BLaER1 (cell line): ENCODE measurements around the gene SYT6.

Experiments used
- H3K27ac ChIP-seq: shearing (Covaris generic); formaldehyde crosslinking; 2 replicates; pipeline ENCODE4 v1.8.1; 2022
- H3K27me3 ChIP-seq: shearing (Covaris generic); formaldehyde crosslinking; 2 replicates; pipeline ENCODE4 v1.8.1; 2022
- H3K36me3 ChIP-seq: shearing (Covaris generic); formaldehyde crosslinking; 2 replicates; pipeline ENCODE4 v1.8.1; 2022
- H3K4me1 ChIP-seq: shearing (Covaris generic); formaldehyde crosslinking; 2 replicates; pipeline ENCODE4 v1.8.1; 2022
- H3K4me2 ChIP-seq: shearing (Covaris generic); formaldehyde crosslinking; 2 replicates; pipeline ENCODE4 v1.8.1; 2022
- H3K4me3 ChIP-seq: shearing (Covaris generic); formaldehyde crosslinking; 2 replicates; pipeline ENCODE4 v1.8.1; 2022
- H3K9ac ChIP-seq: shearing (Covaris generic); formaldehyde crosslinking; 2 replicates; pipeline ENCODE4 v1.8.1; 2022
- H3K9me3 ChIP-seq: shearing (Covaris generic); formaldehyde crosslinking; 2 replicates; pipeline ENCODE4 v1.8.1; 2022
- H4K20me1 ChIP-seq: shearing (Covaris generic); formaldehyde crosslinking; 2 replicates; pipeline ENCODE4 v1.8.1; 2022
- Cebpa-rat ChIP-seq: shearing (Covaris generic); IDR thresholded peaks from 2 replicates; pipeline ENCODE4 v1.8.1; 2022

The SYT6 gene

DNA sequence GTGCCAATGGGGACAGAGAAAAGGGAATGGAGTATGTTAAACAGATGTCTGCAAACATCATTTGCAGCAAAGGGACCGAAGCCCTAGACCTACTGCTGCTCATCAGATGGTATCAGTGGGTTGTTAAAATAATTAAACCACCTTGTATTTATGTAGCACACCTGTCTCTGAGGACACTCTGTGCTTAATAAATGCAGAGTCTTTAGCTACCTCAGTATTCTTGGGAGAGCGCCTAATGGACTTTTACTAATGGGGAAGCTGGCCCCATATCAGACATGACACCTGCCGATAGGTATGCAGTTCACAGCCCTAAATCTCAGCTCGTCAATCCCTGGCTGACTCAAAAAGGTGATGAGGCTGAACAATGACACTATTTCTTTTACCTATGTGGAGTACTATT is 54.4 kb downstream of the SYT6 start:
- Histone ChIP-seq H3K27ac (no peak overlapping the region), H3K4me1 (peaks cover 12% of the 10 kb centered on the region), H3K4me3 (no peak overlapping the region), H3K27me3 (no peaks in the 10 kb centered on the region), H3K9ac (no peak overlapping the region), H3K36me3 (no peaks in the 10 kb centered on the region), H4K20me1 (no peaks in the 10 kb centered on the region), H3K4me2 (no peak overlapping the region), H3K9me3 (no peaks in the 10 kb centered on the region)
- no peak for TF ChIP-seq Cebpa-rat

DNA sequence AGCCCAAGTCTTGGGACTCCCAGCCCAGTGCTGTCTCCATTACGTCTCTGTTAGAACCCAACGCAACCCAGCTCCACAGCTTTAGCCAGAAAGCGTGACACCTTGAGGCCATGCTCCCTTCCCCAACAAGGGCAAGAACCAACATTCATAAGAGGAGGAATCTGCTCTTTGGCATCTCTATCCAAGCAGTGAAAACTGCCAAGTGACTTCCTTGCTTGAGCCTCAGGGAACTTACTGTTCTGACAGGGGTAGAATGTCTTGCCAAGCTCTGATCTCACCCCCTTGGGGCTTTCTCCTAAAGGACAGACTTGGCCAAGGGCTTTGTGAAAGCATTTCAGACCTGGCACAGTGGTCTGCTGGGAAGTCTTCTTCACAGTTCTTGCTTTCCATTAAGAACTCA is 56.6 kb downstream of the SYT6 start:
- TF ChIP-seq Cebpa-rat = no peak
- no peaks in the 10 kb centered on the region for H4K20me1 ChIP-seq
- no peaks in the 10 kb centered on the region for H3K27me3 ChIP-seq
- no peak overlapping the region for H3K4me2 ChIP-seq
- no peaks in the 10 kb centered on the region for H3K4me1 ChIP-seq
- H3K27ac ChIP-seq = no peak overlapping the region
- no peaks in the 10 kb centered on the region for H3K9me3 ChIP-seq
- H3K36me3 ChIP-seq = no peaks in the 10 kb centered on the region
- H3K4me3 ChIP-seq = no peak overlapping the region
- H3K9ac ChIP-seq = no peak overlapping the region

DNA sequence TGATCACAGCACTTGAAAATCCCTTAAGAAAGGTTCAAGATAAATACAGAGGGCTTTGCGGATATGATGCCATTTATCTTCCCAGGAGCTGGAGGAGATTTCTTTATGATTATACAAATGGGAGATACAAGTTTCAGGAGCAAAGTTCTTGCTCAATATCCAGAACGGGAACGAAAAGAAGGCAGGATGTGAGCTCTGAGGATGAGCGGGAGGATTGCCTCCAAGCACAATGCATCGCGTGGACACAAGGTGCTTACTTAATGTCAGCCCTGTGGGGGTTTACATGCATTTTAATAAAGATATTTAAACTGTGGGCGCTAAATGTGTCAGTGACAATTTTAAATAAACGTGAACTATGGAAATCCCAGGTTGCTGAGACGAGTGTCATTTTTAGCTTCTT is 59.0 kb downstream of the SYT6 start:
- Histone ChIP-seq H3K9ac (no peak overlapping the region), H3K9me3 (no peaks in the 10 kb centered on the region), H3K27me3 (no peaks in the 10 kb centered on the region), H3K4me2 (no peak overlapping the region), H3K4me3 (no peak overlapping the region), H3K27ac (no peak overlapping the region), H3K4me1 (no peaks in the 10 kb centered on the region), H4K20me1 (no peaks in the 10 kb centered on the region), H3K36me3 (no peaks in the 10 kb centered on the region)
- no peak for TF ChIP-seq Cebpa-rat

DNA sequence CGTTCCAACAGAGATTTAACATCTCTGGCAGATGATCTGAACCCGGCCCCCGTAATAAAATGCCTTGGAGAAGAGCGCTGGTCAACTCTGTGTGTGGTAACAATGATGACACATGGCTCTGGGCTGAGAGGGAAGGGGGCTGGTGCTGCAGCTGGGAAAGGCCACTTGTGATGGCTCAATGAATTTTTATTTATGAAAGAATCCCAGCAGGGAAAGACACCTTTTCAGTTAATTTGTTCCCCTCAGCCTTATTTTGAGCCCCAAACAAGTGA is 59.4 kb downstream of the SYT6 start:
- Histone ChIP-seq H3K27me3 (no peaks in the 10 kb centered on the region), H3K4me2 (no peak overlapping the region), H3K9me3 (no peaks in the 10 kb centered on the region), H3K4me1 (no peaks in the 10 kb centered on the region), H3K27ac (no peak overlapping the region), H4K20me1 (no peaks in the 10 kb centered on the region), H3K9ac (no peak overlapping the region), H3K4me3 (no peak overlapping the region), H3K36me3 (no peaks in the 10 kb centered on the region)
- TF ChIP-seq Cebpa-rat = no peak

DNA sequence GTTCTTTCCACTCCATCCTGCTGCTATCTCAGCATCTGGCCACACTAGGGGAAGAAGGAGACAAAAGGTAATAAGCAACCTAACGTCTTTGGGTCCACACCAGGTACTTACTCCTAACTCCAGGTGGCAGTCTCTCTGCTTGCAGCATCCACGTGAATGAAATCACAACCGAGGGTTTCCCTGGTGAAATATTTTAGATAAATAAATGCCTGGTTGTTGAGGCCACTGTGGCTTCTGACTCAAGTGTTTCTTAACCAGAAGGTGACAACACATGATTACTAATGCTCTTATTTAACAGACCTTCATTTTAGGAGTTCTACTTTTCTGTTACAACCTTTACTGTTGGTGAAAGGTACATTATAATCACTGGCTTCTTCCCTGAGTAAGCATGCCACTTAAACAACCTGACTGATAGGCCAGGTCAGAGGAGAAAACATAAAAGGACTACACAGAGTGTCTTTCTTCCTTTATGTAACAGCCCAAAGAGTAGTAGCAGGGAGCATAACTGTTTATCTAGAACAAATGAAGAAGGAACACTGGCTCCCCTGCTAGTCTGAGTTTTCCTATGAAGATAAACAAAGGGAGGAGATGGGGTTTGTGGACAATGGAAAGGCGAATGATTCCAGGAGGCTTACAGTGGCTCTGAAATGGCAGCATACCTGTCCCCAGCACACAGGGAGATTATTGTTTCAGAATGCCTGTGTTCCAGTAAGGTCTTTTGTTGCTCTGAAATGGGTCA is 59.9 kb downstream of the SYT6 start:
- no peaks in the 10 kb centered on the region for H3K27me3 ChIP-seq
- no peak overlapping the region for H3K4me2 ChIP-seq
- H3K27ac ChIP-seq = no peak overlapping the region
- no peaks in the 10 kb centered on the region for H3K36me3 ChIP-seq
- no peaks in the 10 kb centered on the region for H4K20me1 ChIP-seq
- no peak for TF ChIP-seq Cebpa-rat
- H3K4me1 ChIP-seq = no peaks in the 10 kb centered on the region
- no peak overlapping the region for H3K4me3 ChIP-seq
- H3K9me3 ChIP-seq = no peaks in the 10 kb centered on the region
- no peak overlapping the region for H3K9ac ChIP-seq

DNA sequence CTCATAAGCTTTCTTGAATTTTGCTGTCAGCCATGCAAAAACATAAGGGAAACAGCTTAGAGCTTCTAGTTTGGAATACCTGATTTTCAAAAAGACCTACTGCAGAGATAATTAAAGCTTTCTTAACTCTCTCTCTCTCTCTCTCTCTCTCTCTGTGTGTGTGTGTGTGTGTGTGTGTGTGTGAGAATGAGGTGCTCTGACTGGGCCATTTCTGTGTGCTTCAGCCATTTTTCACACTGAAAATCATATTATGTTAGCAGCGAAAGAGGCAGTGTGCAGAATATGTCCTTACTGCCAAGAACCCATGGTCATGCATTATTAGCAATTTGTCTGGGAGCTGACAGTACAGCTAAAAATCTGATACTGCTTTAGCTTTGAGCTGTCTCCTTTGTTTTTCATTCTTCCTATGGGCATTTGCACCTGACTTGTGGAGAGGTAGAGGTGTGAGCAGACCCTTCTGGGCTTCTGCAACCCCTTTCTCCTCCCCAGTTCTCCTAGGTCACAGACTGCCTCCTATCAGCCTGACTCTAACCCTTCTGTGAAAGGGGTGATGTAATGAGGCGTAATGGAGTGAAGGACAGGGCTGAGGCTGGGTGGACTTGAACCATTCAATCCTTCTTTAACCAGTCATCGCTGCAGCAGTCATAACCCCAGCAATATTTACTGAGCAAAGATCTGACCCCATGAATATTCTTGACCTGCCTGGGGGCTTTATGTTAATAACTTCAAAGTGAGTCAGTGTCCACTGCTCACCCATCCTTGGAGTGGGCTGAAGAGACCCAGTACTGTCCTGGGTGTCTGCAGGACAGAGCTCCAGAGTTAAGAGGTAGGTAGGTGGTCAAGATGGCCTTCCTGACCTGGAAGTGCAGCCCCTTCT is 61.2 kb downstream of the SYT6 start:
- H3K4me1 ChIP-seq = no peaks in the 10 kb centered on the region
- no peak overlapping the region for H3K9ac ChIP-seq

DNA sequence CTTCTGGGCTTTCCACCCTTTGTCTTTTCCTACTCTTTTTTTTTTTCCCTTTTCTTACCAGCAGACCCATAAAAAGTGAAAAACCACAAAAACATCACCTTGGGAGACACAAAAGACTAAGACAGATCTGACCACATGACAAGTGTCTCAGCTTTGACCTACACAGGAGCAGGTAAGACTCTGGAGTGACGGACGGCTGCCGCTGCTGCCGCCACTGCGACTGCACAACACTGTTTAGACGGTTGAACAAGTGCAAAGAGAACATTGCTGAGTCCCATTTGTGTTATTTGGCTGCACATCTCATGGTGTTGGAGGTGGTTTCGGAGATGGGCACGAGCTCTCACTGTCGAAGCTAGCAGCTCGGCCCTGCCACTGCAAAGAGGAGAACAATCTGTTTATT is 62.0 kb downstream of the SYT6 start:
- Histone ChIP-seq H3K9ac (no peak overlapping the region), H3K9me3 (no peaks in the 10 kb centered on the region), H3K36me3 (no peaks in the 10 kb centered on the region), H4K20me1 (no peaks in the 10 kb centered on the region), H3K4me1 (no peaks in the 10 kb centered on the region), H3K4me2 (no peak overlapping the region), H3K27me3 (no peaks in the 10 kb centered on the region), H3K4me3 (no peak overlapping the region), H3K27ac (no peak overlapping the region)
- TF ChIP-seq Cebpa-rat = no peak

More for the DNA sequence above, 61.2 kb downstream of the SYT6 start:
- H3K9me3 ChIP-seq = no peaks in the 10 kb centered on the region
- H3K27me3 ChIP-seq = no peaks in the 10 kb centered on the region
- no peaks in the 10 kb centered on the region for H4K20me1 ChIP-seq
- H3K4me2 ChIP-seq = no peak overlapping the region
- no peak overlapping the region for H3K4me3 ChIP-seq
- H3K27ac ChIP-seq = no peak overlapping the region
- H3K36me3 ChIP-seq = no peaks in the 10 kb centered on the region
- no peak for TF ChIP-seq Cebpa-rat

DNA sequence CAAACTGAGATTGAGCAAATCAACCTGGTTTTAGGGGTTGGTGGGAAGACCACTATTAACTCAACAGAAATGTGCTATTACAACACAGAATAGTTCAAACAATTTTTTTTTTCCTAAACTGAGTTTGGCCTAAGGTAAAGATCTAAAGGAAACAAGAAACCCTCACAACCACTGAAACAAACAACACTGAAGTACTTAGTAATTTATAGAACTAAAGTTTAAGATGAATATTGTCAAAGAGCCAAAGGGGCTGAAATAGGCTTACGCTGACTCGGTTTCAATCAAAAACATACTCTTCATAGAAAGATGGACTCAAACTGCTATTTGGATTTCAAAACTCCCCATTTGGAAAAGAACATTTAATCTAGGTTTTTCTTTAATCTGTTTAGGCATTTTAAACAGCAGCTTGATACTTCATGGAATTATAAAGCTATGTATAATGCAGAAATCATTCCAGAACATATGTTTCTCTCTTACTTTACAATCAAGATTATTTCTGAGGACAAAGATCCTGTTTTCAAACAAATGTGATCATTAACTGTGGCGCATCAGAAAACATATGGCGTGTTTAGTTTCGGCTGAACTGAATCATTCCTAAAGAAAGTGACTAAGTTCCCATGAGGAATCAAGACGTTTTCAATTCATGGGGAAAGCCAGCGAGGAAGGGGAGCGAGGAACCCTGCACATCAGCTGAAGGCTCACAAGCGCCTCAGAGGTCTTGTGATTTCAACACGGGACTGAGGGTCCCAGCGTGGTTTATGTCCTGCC is 62.7 kb downstream of the SYT6 start:
- Histone ChIP-seq H3K4me2 (no peak overlapping the region), H3K36me3 (no peaks in the 10 kb centered on the region), H3K4me1 (no peaks in the 10 kb centered on the region), H3K4me3 (no peak overlapping the region), H4K20me1 (no peaks in the 10 kb centered on the region), H3K27me3 (no peaks in the 10 kb centered on the region), H3K27ac (no peak overlapping the region), H3K9me3 (no peaks in the 10 kb centered on the region), H3K9ac (no peak overlapping the region)
- TF ChIP-seq Cebpa-rat = no peak

DNA sequence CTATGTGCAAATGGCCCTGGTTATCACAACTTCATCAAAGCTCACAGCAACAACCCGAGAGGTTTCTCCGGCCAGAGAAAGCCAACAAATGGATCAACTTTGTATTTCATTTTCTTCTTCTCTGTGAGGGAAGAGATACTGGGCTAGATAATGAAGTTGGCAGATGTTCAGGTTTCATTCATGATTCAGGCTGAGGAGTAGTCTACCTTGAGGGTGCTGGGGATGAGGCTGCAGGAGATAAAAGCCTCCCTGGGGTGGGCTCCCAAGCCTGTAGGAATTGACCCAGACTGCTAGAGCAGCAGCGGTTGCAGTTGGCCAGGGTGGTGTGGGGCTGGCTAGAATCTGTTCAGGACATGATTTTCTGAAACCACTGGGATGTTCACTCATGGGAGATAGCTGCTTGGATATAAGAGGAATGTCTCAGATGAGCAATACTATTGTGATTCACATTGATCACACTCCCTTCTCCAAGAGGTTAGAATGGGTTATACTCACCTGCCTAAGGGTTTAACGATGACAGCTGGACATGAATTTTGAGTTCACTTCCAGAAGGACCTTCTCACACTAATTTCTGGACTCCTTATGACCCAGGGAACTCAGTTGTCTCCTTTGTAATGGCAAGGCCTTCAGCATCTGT is 64.0 kb downstream of the SYT6 start:
- Histone ChIP-seq H3K27ac (no peak overlapping the region), H3K9me3 (no peaks in the 10 kb centered on the region), H3K4me2 (no peak overlapping the region)

More for the DNA sequence above, 64.0 kb downstream of the SYT6 start:
- no peak overlapping the region for H3K4me3 ChIP-seq
- no peaks in the 10 kb centered on the region for H3K4me1 ChIP-seq
- no peak overlapping the region for H3K9ac ChIP-seq
- H3K27me3 ChIP-seq = no peaks in the 10 kb centered on the region
- TF ChIP-seq Cebpa-rat = no peak
- no peaks in the 10 kb centered on the region for H4K20me1 ChIP-seq
- H3K36me3 ChIP-seq = no peaks in the 10 kb centered on the region
